K562 (cell line): ENCODE data around the gene TMEM139. TPM values are rescaled to one million over a fixed set of nuclear protein-coding genes. Genes with fewer than 3 reads are reported as not detected.

Experiments
- ADNP ChIP-seq: fragments of 200-800 bp; sonication (Bioruptor generic); IDR thresholded peaks from 2 replicates; pipeline ENCODE4 v1.6.1; 2016; ENCODE audit warnings: missing genetic modification characterization, missing compliant biosample characterization
- BMI1 ChIP-seq: fragments of 150-350 bp; IDR thresholded peaks from 2 replicates; pipeline ENCODE4 v1.6.1; 2014; ENCODE audit warnings: low read length
- E2F3 ChIP-seq: fragments of 250-450 bp; sonication (Bioruptor Pico); IDR thresholded peaks from 2 replicates; pipeline ENCODE4 v1.4.0; 2020; ENCODE audit warnings: mild to moderate bottlenecking
- STAT5A ChIP-seq: IDR thresholded peaks from 2 replicates; pipeline ENCODE4 v1.6.1; 2012; ENCODE audit warnings: low read length, inconsistent platforms, borderline replicate concordance
- TAF9B ChIP-seq: fragments of 450-650 bp; IDR thresholded peaks from 2 replicates; pipeline ENCODE4 v1.6.1; 2018; ENCODE audit warnings: mild to moderate bottlenecking; ENCODE audit not compliant: partially characterized antibody
- ZBTB5 ChIP-seq: fragments of 450-650 bp; IDR thresholded peaks from 2 replicates; pipeline ENCODE4 v1.6.1; 2017; ENCODE audit warnings: antibody characterized with exemption
- ZNF407 ChIP-seq: fragments of 450-650 bp; IDR thresholded peaks from 2 replicates; pipeline ENCODE4 v1.6.1; 2016; ENCODE audit warnings: low read depth
- polyA plus RNA-seq, 8 experiments: library from polyadenylated mRNA; depleted of rRNA in 4 of 8; stranded (reverse) in 5 of 8; unstranded in 3 of 8; fragments of >200 nt; fragmentation: Nextera tagmentation in 2 of 8; fragmentation: Illumina TruSeq in 1 of 8; extraction: Ambion mirVana in 2 of 8; extraction: Trizol in 1 of 8; gene quantifications; 2 replicates each; pipeline versions ENCODE4 v1.2.1 to v1.2.3, GENCODE V29; 2011 to 2014; ENCODE audit warnings: inconsistent platforms in 1 of 8, missing spikeins in 1 of 8
- total RNA-seq, 7 experiments: library from RNA; depleted of rRNA in 6 of 7; stranded (reverse); fragments of >200 nt in 6 of 7; fragmentation: Illumina TruSeq in 2 of 7; extraction: Trizol in 2 of 7; gene quantifications; 2 replicates each; pipeline versions ENCODE4 v1.2.1 to v1.2.3, GENCODE V29; 2011 to 2021; ENCODE audit warnings: low replicate concordance in 1 of 7
- TF ChIP-seq, protein P1 (sequence below): sonication (generic); formaldehyde crosslinking; IDR thresholded peaks from 2 replicates; pipeline ENCODE4 v1.8.0; 2022; ENCODE audit warnings: missing genetic modification reagents, mild to moderate bottlenecking, borderline replicate concordance
- TF ChIP-seq, protein P2 (sequence below): fragments of 150-350 bp; IDR thresholded peaks from 2 replicates; pipeline ENCODE4 v1.6.1; 2014; ENCODE audit warnings: low read depth, mild to moderate bottlenecking, low read length, borderline replicate concordance

The TMEM139 gene
- total and polyA plus RNA-seq, 9 of the 15 experiments (the other 6 are each of a cell fraction or from before 2014, with no cell fraction given), result 0.27 to 1.8 (median 0.79) TPM

DNA sequence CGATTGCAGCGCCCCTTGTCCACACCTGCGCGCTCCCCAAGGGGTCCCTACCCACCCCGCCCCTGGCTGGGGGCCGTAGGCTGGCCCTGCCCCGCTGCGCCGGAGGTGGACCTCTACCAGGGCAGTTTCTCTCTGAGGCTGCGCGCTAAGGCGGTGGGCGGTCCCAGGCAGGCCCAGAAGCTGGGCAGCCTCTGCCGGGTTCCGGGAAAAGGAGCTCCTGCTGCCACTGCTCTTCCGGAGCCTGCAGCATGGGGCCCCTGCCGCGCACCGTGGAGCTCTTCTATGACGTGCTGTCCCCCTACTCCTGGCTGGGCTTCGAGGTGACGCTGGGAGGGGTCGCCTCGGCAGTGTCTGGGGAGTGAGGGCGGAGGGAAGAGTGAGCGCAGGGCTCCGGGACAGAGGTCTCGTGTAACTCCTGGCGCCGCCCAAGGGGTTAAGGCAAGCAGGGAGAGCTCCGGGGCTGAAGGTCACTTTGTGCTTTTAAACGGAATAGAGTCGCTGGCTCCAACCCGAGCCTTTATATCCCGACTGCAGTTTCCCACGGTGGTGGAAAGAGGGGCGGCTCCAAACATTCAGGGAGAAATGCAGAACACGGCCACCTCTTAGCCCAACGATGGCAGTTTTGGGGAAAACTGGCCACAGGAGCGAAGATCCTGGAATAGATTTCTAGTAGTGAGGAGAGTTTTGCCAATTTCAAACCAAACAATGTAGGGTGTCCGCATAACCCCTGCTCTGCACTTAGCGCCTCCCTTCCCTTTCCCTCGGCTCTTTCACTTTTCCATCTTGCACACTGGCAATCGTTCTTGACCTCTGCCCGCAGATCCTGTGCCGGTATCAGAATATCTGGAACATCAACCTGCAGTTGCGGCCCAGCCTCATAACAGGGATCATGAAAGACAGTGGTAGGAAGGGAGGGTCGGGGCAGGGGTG is 21.2 kb upstream of the TMEM139 start, which contains the start of gene GSTK1 (continued):
- TF ChIP-seq ZNF407 (no peak), ADNP (tag) (no peak), STAT5A (no peak), BMI1 (no peak), ZBTB5 (no peak), E2F3 (peak; percentile 53; the same call in 1 of the 2 replicates), TAF9B (peak; percentile 93)
- TF ChIP-seq, protein P1, sequence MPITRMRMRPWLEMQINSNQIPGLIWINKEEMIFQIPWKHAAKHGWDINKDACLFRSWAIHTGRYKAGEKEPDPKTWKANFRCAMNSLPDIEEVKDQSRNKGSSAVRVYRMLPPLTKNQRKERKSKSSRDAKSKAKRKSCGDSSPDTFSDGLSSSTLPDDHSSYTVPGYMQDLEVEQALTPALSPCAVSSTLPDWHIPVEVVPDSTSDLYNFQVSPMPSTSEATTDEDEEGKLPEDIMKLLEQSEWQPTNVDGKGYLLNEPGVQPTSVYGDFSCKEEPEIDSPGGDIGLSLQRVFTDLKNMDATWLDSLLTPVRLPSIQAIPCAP (CRISPR knock-in tag), result no peak
- TF ChIP-seq, protein P2, sequence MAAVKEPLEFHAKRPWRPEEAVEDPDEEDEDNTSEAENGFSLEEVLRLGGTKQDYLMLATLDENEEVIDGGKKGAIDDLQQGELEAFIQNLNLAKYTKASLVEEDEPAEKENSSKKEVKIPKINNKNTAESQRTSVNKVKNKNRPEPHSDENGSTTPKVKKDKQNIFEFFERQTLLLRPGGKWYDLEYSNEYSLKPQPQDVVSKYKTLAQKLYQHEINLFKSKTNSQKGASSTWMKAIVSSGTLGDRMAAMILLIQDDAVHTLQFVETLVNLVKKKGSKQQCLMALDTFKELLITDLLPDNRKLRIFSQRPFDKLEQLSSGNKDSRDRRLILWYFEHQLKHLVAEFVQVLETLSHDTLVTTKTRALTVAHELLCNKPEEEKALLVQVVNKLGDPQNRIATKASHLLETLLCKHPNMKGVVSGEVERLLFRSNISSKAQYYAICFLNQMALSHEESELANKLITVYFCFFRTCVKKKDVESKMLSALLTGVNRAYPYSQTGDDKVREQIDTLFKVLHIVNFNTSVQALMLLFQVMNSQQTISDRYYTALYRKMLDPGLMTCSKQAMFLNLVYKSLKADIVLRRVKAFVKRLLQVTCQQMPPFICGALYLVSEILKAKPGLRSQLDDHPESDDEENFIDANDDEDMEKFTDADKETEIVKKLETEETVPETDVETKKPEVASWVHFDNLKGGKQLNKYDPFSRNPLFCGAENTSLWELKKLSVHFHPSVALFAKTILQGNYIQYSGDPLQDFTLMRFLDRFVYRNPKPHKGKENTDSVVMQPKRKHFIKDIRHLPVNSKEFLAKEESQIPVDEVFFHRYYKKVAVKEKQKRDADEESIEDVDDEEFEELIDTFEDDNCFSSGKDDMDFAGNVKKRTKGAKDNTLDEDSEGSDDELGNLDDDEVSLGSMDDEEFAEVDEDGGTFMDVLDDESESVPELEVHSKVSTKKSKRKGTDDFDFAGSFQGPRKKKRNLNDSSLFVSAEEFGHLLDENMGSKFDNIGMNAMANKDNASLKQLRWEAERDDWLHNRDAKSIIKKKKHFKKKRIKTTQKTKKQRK, result no peak
